Muscle layer of colon (tissue), 2 donors: ENCODE measurements around the gene RAB8A.
A peak's percentile ranks its signal among the peaks of the same experiment; 100 is the strongest.

Source experiments
- H3K27ac ChIP-seq: one replicate; pipeline ENCODE4 v1.7.0; 2013; ENCODE audit warnings: low read depth, mild to moderate bottlenecking, low read length, moderate library complexity
- H3K27me3 ChIP-seq, 2 donors: one replicate each; pipeline ENCODE4 v1.7.0; 2013; ENCODE audit warnings: low read length in 2 of 2, mild to moderate bottlenecking in 2 of 2; ENCODE audit not compliant: insufficient read depth in 2 of 2, control insufficient read depth in 1 of 2
- H3K36me3 ChIP-seq: one replicate; pipeline ENCODE4 v1.7.0; 2013; ENCODE audit warnings: mild to moderate bottlenecking, low read length; ENCODE audit not compliant: insufficient read depth
- H3K4me1 ChIP-seq: one replicate; pipeline ENCODE4 v1.7.0; 2013; ENCODE audit warnings: mild to moderate bottlenecking, low read length; ENCODE audit not compliant: insufficient read depth
- H3K4me3 ChIP-seq, 2 donors: one replicate each; pipeline ENCODE4 v1.7.0; 2013; ENCODE audit warnings: low read length in 2 of 2, low read depth in 1 of 2, mild to moderate bottlenecking in 1 of 2, moderate library complexity in 1 of 2
- H3K9ac ChIP-seq: one replicate; pipeline ENCODE4 v1.7.0; 2013; ENCODE audit warnings: low read length
- H3K9me3 ChIP-seq: one replicate; pipeline ENCODE4 v1.7.0; 2013; ENCODE audit warnings: mild to moderate bottlenecking, low read length
- donor health status: abdominal sarcoma.
- donor health status: Adenocarcinoma of cecum.

Gene RAB8A

GRCh38 chr19:16111160-16111908 is at the start of gene RAB8A:
RAB8A (plus strand) TSS chr19:16111889; CDS start chr19:16111902, 13 bp downstream.
- Histone ChIP-seq H3K27ac (peak within 1 kb of the TSS; percentile 100), H3K27me3 (no peaks in the 10 kb centered on the region), H3K9me3 (no peaks in the 10 kb centered on the region), H3K36me3 (no peaks in the 10 kb centered on the region), H3K4me3 (peak within 1 kb of the TSS; percentile 87 to 97), H3K4me1 (peaks cover 30% of the 10 kb centered on the region), H3K9ac (peak within 1 kb of the TSS; percentile 86)

GRCh38 chr19:16061943-16062342 is 49.7 kb upstream of the RAB8A start:
- H3K27ac ChIP-seq, result no peak overlapping the region
- no peaks in the 10 kb centered on the region for H3K36me3 ChIP-seq
- no peaks in the 10 kb centered on the region for H3K9me3 ChIP-seq
- no peaks in the 10 kb centered on the region for H3K27me3 ChIP-seq
- H3K4me1 ChIP-seq, result peaks cover 7% of the 10 kb centered on the region
- no peak overlapping the region for H3K4me3 ChIP-seq
- no peak overlapping the region for H3K9ac ChIP-seq

- no peak overlapping the region for H3K27ac ChIP-seq
- no peak overlapping the region for H3K4me3 ChIP-seq
- H3K36me3 ChIP-seq, result no peaks in the 10 kb centered on the region
- no peaks in the 10 kb centered on the region for H3K9me3 ChIP-seq
- peaks cover 10% of the 10 kb centered on the region for H3K4me1 ChIP-seq
- no peak overlapping the region for H3K9ac ChIP-seq
- H3K27me3 ChIP-seq, result no peaks in the 10 kb centered on the region
Measured at GRCh38 chr19:16062789-16063188, 48.9 kb upstream of the RAB8A start.

- Histone ChIP-seq H3K9ac (no peak overlapping the region), H3K36me3 (no peaks in the 10 kb centered on the region), H3K27me3 (no peaks in the 10 kb centered on the region), H3K4me1 (peaks cover 10% of the 10 kb centered on the region), H3K27ac (no peak overlapping the region), H3K4me3 (no peak overlapping the region), H3K9me3 (no peaks in the 10 kb centered on the region)
Measured at GRCh38 chr19:16064209-16064889, 47.3 kb upstream of the RAB8A start.

DNA sequence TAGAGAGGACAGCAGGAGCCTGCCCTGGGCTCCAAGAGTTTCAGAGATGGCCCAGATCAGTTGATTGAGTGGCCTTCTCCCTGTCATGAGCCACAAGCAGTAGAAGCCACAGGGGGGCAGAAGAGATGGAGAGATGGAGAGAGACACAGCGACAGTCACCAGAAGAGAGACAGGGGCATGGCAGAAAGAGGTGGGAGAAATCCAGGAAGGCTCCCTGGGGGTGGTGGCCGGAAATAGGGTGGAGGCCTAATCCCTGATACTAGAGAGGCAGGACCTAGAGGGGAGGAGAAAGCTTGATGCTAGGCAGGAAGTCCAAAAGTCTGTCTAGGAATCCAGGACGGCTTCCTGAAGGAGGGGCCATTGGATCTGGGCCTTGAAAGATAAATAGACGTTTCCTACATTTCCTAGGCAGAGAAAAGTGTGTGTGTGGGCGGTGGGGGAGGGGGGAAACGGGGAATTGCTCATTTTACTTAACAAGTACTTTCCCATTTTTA is 45.0 kb upstream of the RAB8A start:
- Histone ChIP-seq H3K36me3 (peaks cover 7% of the 10 kb centered on the region), H3K27ac (peak overlapping the region; percentile 100), H3K9me3 (no peaks in the 10 kb centered on the region), H3K9ac (peak overlapping the region; percentile 56), H3K27me3 (no peaks in the 10 kb centered on the region), H3K4me1 (peaks cover 20% of the 10 kb centered on the region), H3K4me3 (no peak overlapping the region)

- peak overlapping the region; percentile 97 for H3K9ac ChIP-seq
- peaks cover 7% of the 10 kb centered on the region for H3K36me3 ChIP-seq
- H3K27me3 ChIP-seq, result no peaks in the 10 kb centered on the region
- H3K4me1 ChIP-seq, result peaks cover 28% of the 10 kb centered on the region
- peak overlapping the region; percentile 100 for H3K27ac ChIP-seq
- no peaks in the 10 kb centered on the region for H3K9me3 ChIP-seq
- H3K4me3 ChIP-seq, result peak overlapping the region; percentile 92 to 93
Measured at GRCh38 chr19:16067205-16067938, 44.3 kb upstream of the RAB8A start.

DNA sequence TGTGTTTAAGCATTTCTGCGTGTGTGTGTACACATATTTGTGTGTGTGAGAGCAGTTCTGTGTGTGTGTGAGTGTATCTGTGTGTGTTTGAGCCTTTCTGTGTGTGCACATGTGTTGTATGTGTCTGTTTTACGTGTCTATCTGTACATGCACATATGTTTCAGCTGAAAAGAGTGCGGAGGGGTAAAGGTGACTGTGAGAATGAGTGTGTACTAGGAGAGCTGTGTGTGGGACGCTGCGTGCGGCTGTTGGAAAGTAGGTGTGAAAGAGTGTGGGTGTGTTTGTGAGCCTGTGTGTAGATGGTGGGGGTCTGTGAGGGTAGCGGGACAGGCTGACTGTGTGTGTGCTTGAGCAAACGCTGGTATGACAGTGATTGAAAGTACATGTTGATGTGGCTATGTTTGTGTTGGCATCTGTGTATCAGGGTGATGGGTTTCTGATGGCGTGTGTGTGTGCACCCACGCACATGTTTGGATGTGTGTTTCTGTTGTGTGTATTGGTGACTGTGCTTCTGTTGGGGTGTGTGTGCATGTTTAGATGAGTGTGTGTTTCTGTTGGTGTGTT is 42.9 kb upstream of the RAB8A start:
- Histone ChIP-seq H3K27ac (peak overlapping the region; percentile 100), H3K9ac (peak overlapping the region; percentile 97), H3K4me3 (peak overlapping the region; percentile 92 to 93), H3K27me3 (no peaks in the 10 kb centered on the region), H3K36me3 (peaks cover 16% of the 10 kb centered on the region), H3K9me3 (no peaks in the 10 kb centered on the region), H3K4me1 (peaks cover 42% of the 10 kb centered on the region)

DNA sequence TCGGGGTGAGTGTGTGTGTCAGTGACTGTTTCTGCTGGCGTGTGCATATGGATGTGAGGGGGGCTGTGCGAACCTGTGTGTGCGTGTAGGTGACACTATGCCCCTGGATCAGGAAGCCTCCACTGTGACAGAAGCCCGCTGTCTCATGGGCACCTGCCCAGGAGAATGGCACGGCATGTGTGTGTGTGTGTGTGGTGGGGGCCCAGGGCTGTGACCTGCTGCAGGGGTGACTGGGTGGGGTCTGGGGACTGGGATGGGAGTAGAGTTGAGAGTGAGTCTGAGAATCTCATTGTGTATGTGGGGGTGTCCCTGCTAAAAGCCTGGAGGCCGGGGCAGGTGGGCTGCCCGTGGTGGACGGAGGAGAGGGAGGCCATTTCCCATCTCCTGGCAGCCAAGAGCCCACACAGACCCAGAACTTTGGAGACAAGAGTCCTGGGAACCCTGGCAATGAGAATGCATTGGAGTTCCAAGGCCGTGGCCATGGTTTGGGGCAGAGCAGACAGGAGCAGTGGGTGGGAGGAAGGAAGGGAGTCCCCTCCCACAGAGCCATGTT is 41.8 kb upstream of the RAB8A start:
- peaks cover 24% of the 10 kb centered on the region for H3K36me3 ChIP-seq
- H3K27ac ChIP-seq, result peak overlapping the region; percentile 100
- H3K9ac ChIP-seq, result peak overlapping the region; percentile 97
- peaks cover 53% of the 10 kb centered on the region for H3K4me1 ChIP-seq
- H3K4me3 ChIP-seq, result peak overlapping the region; percentile 92 to 93
- H3K9me3 ChIP-seq, result no peaks in the 10 kb centered on the region
- H3K27me3 ChIP-seq, result no peaks in the 10 kb centered on the region

GRCh38 chr19:16070366-16070990 is 41.2 kb upstream of the RAB8A start:
- H3K27me3 ChIP-seq, result no peaks in the 10 kb centered on the region
- peaks cover 24% of the 10 kb centered on the region for H3K36me3 ChIP-seq
- H3K4me3 ChIP-seq, result peak overlapping the region; percentile 92 to 93
- peak overlapping the region; percentile 97 for H3K9ac ChIP-seq
- H3K27ac ChIP-seq, result peak overlapping the region; percentile 100
- H3K9me3 ChIP-seq, result no peaks in the 10 kb centered on the region
- peaks cover 57% of the 10 kb centered on the region for H3K4me1 ChIP-seq

DNA sequence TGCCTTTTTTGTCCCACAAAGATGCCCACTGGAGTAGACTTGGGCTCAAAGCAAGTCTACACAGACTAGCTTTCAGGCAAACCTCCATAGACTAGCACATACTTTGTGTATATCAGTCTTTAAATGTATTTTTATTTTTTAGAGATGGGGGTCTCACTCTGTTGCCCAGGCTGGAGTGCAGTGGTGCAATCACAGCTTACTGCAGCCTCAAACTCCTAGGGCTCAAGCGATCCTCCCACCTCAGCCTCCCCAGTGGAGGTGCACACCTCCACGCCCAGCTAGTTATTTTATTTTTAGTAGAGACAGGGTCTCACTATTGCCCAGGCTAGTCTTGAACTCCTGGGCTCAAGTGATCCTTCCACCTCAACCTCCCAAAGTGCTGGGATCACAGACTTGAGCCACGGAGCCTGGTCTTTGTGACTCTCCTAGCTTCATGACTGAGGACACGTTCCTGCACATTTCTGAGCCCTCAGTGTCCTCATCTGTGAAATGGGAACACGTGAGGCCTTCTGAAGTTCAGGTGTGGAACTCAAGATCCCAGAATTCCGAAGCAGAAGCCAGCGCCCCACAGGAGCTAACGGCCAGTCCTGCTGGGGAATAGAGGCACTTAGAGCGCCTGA is 40.5 kb upstream of the RAB8A start:
- H3K4me3 ChIP-seq, result peak overlapping the region in 1 of 2 donors; percentile 92
- H3K4me1 ChIP-seq, result peaks cover 61% of the 10 kb centered on the region
- peak overlapping the region; percentile 97 for H3K9ac ChIP-seq
- no peaks in the 10 kb centered on the region for H3K27me3 ChIP-seq
- peaks cover 24% of the 10 kb centered on the region for H3K36me3 ChIP-seq
- no peaks in the 10 kb centered on the region for H3K9me3 ChIP-seq
- peak overlapping the region; percentile 100 for H3K27ac ChIP-seq
